ENCODE results near the gene ADCY2.

The ADCY2 gene

GRCh38 chr5:7397937-7398336, 2.0 kb downstream of the ADCY2 start:
- FAIRE-seq, result no peak
- no peak for DNase-seq (ENCODE audit: insufficient read length)
- no peak for TF ChIP-seq TAF1 (IDR thresholded peaks at IDR 0.05; ENCODE audit: borderline replicate concordance, low read depth, low read length)
- TF ChIP-seq POLR2AphosphoS5 (IDR thresholded peaks at IDR 0.05; ENCODE audit: low read depth, low read length), result no peak
- TF ChIP-seq POLR2A (IDR thresholded peaks at IDR 0.05; ENCODE audit: low read depth, low read length), result no peak

DNA sequence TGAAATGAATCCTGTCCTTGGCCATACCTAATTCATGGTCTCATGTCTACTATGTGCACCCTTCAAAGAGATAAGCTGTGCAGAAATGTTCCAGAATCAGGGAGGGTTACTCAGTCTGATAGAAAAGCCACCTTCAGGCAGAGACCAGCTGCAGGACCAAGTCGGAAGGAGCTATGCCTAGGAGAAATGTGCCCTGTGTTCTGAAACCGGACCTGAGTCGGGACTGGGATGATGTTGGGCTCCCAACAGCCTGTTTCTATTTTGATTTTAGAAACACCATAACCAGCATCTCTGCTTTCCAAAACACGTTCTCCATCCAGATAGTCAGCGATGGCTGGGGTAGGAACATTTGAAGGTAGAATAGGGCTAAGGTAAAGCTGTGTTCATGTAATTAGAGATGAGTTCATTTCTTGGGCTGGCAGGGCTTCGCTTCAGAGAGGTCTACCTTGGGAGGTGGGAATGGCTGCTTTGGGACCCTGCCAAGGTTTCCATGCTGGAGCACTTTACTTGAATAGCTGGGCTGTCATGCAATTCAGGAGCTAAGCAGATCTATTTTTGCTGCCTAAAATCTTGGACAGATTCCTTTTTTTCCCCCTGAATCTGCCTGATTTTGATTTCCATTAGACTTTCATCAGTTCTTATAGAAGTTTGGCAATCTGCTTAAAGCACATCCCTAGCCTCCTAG, 2.8 kb downstream of the ADCY2 start:
- DNase-seq (ENCODE audit: insufficient read length) (no peak), FAIRE-seq (no peak)
- TF ChIP-seq POLR2A (IDR thresholded peaks at IDR 0.05; ENCODE audit: low read depth, low read length), result no peak
- no peak for TF ChIP-seq POLR2AphosphoS5 (IDR thresholded peaks at IDR 0.05; ENCODE audit: low read depth, low read length)
- TF ChIP-seq TAF1 (IDR thresholded peaks at IDR 0.05; ENCODE audit: borderline replicate concordance, low read depth, low read length), result no peak

GRCh38 chr5:7405277-7405676, 9.3 kb downstream of the ADCY2 start:
- FAIRE-seq, result no peak

GRCh38 chr5:7410936-7411511, 15.1 kb downstream of the ADCY2 start:
- FAIRE-seq (no peak), DNase-seq (ENCODE audit: insufficient read length) (no peak)
- TF ChIP-seq POLR2A (IDR thresholded peaks at IDR 0.05; ENCODE audit: low read depth, low read length) (no peak), POLR2AphosphoS5 (IDR thresholded peaks at IDR 0.05; ENCODE audit: low read depth, low read length) (no peak), TAF1 (IDR thresholded peaks at IDR 0.05; ENCODE audit: borderline replicate concordance, low read depth, low read length) (no peak)

More at GRCh38 chr5:7405277-7405676, 9.3 kb downstream of the ADCY2 start:
- DNase-seq (ENCODE audit: insufficient read length), result no peak
- no peak for TF ChIP-seq TAF1 (IDR thresholded peaks at IDR 0.05; ENCODE audit: borderline replicate concordance, low read depth, low read length)
- TF ChIP-seq POLR2AphosphoS5 (IDR thresholded peaks at IDR 0.05; ENCODE audit: low read depth, low read length), result no peak
- TF ChIP-seq POLR2A (IDR thresholded peaks at IDR 0.05; ENCODE audit: low read depth, low read length), result no peak

DNA sequence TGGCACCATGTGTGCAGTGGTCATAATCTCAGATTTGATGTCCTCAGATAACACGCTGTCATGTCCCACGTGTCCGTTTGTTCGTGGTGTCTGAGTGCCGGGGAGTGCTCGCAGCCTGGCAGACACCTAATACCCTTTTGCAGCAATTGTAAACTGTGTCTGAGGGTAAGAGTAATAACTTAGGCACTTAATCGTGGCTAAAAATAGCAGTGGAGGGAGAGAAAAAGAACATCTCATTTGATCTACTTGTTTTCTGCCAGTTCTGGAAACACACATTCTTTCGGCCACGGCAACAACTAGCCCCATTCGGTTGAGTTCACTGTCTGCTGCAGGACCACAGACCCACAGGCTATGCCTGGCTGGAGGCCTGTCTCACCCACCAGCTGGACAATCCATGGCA, 16.5 kb downstream of the ADCY2 start:
- TF ChIP-seq POLR2A (IDR thresholded peaks at IDR 0.05; ENCODE audit: low read depth, low read length) (no peak), POLR2AphosphoS5 (IDR thresholded peaks at IDR 0.05; ENCODE audit: low read depth, low read length) (no peak), TAF1 (IDR thresholded peaks at IDR 0.05; ENCODE audit: borderline replicate concordance, low read depth, low read length) (no peak)
- no peak for FAIRE-seq
- DNase-seq (ENCODE audit: insufficient read length), result no peak

DNA sequence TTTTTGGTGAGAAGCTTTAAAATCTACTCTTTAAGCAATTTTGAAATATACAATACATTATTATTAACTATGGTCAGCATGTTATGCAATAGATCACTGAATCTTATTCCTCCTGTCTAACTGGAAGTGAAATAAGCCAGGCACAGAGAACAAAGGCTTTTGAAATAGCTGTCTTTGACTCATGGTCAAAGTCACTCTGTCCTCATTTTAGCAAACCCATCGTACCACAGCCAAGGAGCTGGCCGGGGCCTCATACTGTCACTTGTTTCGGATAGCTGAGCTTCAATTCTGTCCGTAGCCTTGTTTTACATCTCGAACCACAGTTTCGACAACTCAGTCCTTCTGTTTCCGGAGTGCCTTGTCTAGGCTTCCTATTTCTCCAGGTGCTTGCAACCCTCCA, 19.2 kb downstream of the ADCY2 start:
- DNase-seq (ENCODE audit: insufficient read length) (no peak), FAIRE-seq (no peak)

GRCh38 chr5:7415587-7416535, 19.9 kb downstream of the ADCY2 start:
- TF ChIP-seq TAF1 (IDR thresholded peaks at IDR 0.05; ENCODE audit: borderline replicate concordance, low read depth, low read length) (no peak), POLR2A (IDR thresholded peaks at IDR 0.05; ENCODE audit: low read depth, low read length) (no peak), POLR2AphosphoS5 (IDR thresholded peaks at IDR 0.05; ENCODE audit: low read depth, low read length) (no peak)
- no peak for FAIRE-seq
- DNase-seq (ENCODE audit: insufficient read length), result no peak

More for the DNA sequence above, 19.2 kb downstream of the ADCY2 start:
- TF ChIP-seq POLR2AphosphoS5 (IDR thresholded peaks at IDR 0.05; ENCODE audit: low read depth, low read length), result no peak
- no peak for TF ChIP-seq TAF1 (IDR thresholded peaks at IDR 0.05; ENCODE audit: borderline replicate concordance, low read depth, low read length)
- TF ChIP-seq POLR2A (IDR thresholded peaks at IDR 0.05; ENCODE audit: low read depth, low read length), result no peak

- FAIRE-seq (no peak), DNase-seq (ENCODE audit: insufficient read length) (no peak)
- TF ChIP-seq TAF1 (IDR thresholded peaks at IDR 0.05; ENCODE audit: borderline replicate concordance, low read depth, low read length), result no peak
- no peak for TF ChIP-seq POLR2AphosphoS5 (IDR thresholded peaks at IDR 0.05; ENCODE audit: low read depth, low read length)
- TF ChIP-seq POLR2A (IDR thresholded peaks at IDR 0.05; ENCODE audit: low read depth, low read length), result no peak
These were observed 22.3 kb downstream of the ADCY2 start for GRCh38 chr5:7418276-7418675.

GRCh38 chr5:7419367-7419766, 23.4 kb downstream of the ADCY2 start:
- DNase-seq (ENCODE audit: insufficient read length) (no peak), FAIRE-seq (no peak)
- TF ChIP-seq POLR2AphosphoS5 (IDR thresholded peaks at IDR 0.05; ENCODE audit: low read depth, low read length) (no peak), TAF1 (IDR thresholded peaks at IDR 0.05; ENCODE audit: borderline replicate concordance, low read depth, low read length) (no peak), POLR2A (IDR thresholded peaks at IDR 0.05; ENCODE audit: low read depth, low read length) (no peak)

DNA sequence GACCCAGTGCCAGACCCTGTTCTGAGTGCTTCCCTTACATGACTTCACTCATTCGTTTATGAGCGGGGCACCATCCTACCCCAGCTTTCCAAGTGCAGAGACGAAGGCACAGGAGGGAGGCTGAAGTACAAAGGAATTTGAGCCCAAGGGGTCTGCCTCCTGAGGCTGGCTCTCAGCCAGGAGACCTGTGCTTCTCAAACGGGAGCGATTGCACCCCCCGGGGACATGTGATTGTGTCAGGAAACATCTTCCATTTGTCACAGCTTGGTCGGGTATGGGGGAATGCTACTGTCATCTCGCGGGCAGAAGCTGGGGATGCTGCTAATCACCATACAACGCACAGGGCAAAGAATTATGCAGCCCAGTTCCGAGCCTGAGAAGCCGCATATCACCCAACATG, 23.9 kb downstream of the ADCY2 start:
- DNase-seq (ENCODE audit: insufficient read length), result no peak
- no peak for FAIRE-seq

More for the DNA sequence above, 23.9 kb downstream of the ADCY2 start:
- no peak for TF ChIP-seq POLR2A (IDR thresholded peaks at IDR 0.05; ENCODE audit: low read depth, low read length)
- no peak for TF ChIP-seq POLR2AphosphoS5 (IDR thresholded peaks at IDR 0.05; ENCODE audit: low read depth, low read length)
- no peak for TF ChIP-seq TAF1 (IDR thresholded peaks at IDR 0.05; ENCODE audit: borderline replicate concordance, low read depth, low read length)

Measured in GM12892 (cell line).